SU-DHL-6 (cell line): ENCODE data around the gene CRISP3.

Experiments
- H2AFZ ChIP-seq: fragments of 200-600 bp; sonication (generic); 2 replicates; pipeline ENCODE4 v1.6.1; 2014; ENCODE audit warnings: low read depth, mild to moderate bottlenecking, moderate library complexity, mixed read lengths, antibody characterized with exemption, low read length; ENCODE audit not compliant: severe bottlenecking
- H3F3A ChIP-seq: fragments of 200-600 bp; shearing (Covaris generic); 2 replicates; pipeline ENCODE4 v1.6.0; 2016; ENCODE audit warnings: antibody characterized with exemption, mild to moderate bottlenecking; ENCODE audit not compliant: insufficient read depth
- H3K27ac ChIP-seq: fragments of 200-600 bp; sonication (generic); 2 replicates; pipeline ENCODE4 v1.5.1; 2016; ENCODE audit warnings: low read depth, mild to moderate bottlenecking, low read length, moderate library complexity, mixed read lengths
- H3K27me3 ChIP-seq: fragments of 200-600 bp; sonication (generic), shearing (Covaris generic); 2 replicates; pipeline ENCODE4 v1.6.0; 2014; ENCODE audit warnings: mild to moderate bottlenecking, low read length
- H3K36me3 ChIP-seq: fragments of 200-600 bp; sonication (generic); 2 replicates; pipeline ENCODE4 v1.6.1; 2014; ENCODE audit warnings: mild to moderate bottlenecking, low read length, mixed read lengths
- H3K4me2 ChIP-seq: fragments of 300-600, 200-600 bp; shearing (Covaris generic), sonication (generic); 2 replicates; pipeline ENCODE4 v1.6.0; 2014; ENCODE audit warnings: low read length, low read depth, mild to moderate bottlenecking; ENCODE audit not compliant: poor library complexity, severe bottlenecking
- H3K4me3 ChIP-seq: fragments of 200-600 bp; sonication (generic); 2 replicates; pipeline ENCODE4 v1.5.1; 2014; ENCODE audit warnings: antibody characterized with exemption, low read length, mild to moderate bottlenecking, mixed read lengths; ENCODE audit not compliant: insufficient read depth, poor library complexity, severe bottlenecking
- H3K79me2 ChIP-seq: fragments of 200-600 bp; sonication (generic); 2 replicates; pipeline ENCODE4 v1.6.1; 2014; ENCODE audit warnings: mild to moderate bottlenecking, low read length, moderate library complexity; ENCODE audit not compliant: insufficient read depth
- H3K9ac ChIP-seq: fragments of 200-600 bp; sonication (generic); 2 replicates; pipeline ENCODE4 v1.7.0; 2014; ENCODE audit warnings: mild to moderate bottlenecking, low read length
- H3K9me2 ChIP-seq: fragments of 200-600 bp; sonication (generic); replicated peaks from 2 replicates; pipeline ENCODE4 v1.6.1; 2014; ENCODE audit warnings: low read length; ENCODE audit not compliant: insufficient read depth
- H3K9me3 ChIP-seq: fragments of 200-600 bp; sonication (generic); 2 replicates; pipeline ENCODE4 v1.6.1; 2014; ENCODE audit warnings: low read length, mixed read lengths; ENCODE audit not compliant: insufficient read depth
- H4K20me1 ChIP-seq: fragments of 200-600 bp; sonication (generic); 2 replicates; pipeline ENCODE4 v1.6.1; 2014; ENCODE audit warnings: low read depth, mild to moderate bottlenecking, antibody characterized with exemption, low read length, moderate library complexity, mixed read lengths
- EZH2phosphoT487 ChIP-seq: fragments of 200-600 bp; sonication (generic), shearing (Covaris generic); conservative IDR thresholded peaks from 2 replicates; pipeline ENCODE4 v1.6.1; 2018; ENCODE audit warnings: mild to moderate bottlenecking, antibody characterized with exemption, low read length, moderate library complexity, mixed read lengths
- TF ChIP-seq, protein P1 (sequence below): fragments of 200-600 bp; sonication (generic); IDR thresholded peaks from one replicate; pipeline ENCODE4 v1.5.1; 2017; ENCODE audit warnings: antibody characterized with exemption, mild to moderate bottlenecking, low read length, moderate library complexity; ENCODE audit not compliant: insufficient read depth, poor library complexity, severe bottlenecking

CRISP3 gene

DNA sequence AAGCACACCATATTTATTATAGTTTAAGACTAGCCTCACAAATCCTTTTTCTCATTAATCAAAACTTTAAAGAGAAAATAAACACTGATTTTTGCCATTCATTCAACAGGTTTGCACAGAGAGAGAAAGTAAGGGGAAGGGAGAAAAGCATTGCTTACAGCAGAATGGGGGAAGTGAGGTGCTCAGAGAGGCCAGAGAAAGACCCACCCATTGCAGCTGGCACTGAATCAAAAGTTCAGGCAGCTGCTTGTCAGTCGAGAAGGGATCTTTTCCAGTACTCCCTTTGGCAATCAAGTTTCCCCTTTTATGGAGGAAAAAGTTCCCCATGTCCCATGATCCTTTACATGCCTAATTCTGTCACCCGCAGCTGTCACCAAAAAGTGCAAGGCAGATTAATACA is 22.9 kb downstream of the CRISP3 start:
- Histone ChIP-seq H3K9me2 (no peaks in the 10 kb centered on the region), H3K4me2 (no peak overlapping the region), H2AFZ (no peak overlapping the region), H3K4me3 (no peak overlapping the region), H3K27me3 (0 out of 2 replicates have a peak, but pooled peaks cover 3% of the 10 kb centered on the region), H3K27ac (no peak overlapping the region), H3F3A (no peaks in the 10 kb centered on the region), H3K9me3 (peaks cover 10% of the 10 kb centered on the region; the same call in 1 of the 2 replicates), H3K36me3 (no peaks in the 10 kb centered on the region), H3K79me2 (no peaks in the 10 kb centered on the region), H4K20me1 (no peaks in the 10 kb centered on the region), H3K9ac (no peak overlapping the region)
- TF ChIP-seq, protein P1, sequence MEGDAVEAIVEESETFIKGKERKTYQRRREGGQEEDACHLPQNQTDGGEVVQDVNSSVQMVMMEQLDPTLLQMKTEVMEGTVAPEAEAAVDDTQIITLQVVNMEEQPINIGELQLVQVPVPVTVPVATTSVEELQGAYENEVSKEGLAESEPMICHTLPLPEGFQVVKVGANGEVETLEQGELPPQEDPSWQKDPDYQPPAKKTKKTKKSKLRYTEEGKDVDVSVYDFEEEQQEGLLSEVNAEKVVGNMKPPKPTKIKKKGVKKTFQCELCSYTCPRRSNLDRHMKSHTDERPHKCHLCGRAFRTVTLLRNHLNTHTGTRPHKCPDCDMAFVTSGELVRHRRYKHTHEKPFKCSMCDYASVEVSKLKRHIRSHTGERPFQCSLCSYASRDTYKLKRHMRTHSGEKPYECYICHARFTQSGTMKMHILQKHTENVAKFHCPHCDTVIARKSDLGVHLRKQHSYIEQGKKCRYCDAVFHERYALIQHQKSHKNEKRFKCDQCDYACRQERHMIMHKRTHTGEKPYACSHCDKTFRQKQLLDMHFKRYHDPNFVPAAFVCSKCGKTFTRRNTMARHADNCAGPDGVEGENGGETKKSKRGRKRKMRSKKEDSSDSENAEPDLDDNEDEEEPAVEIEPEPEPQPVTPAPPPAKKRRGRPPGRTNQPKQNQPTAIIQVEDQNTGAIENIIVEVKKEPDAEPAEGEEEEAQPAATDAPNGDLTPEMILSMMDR, result no peak
- no peak for TF ChIP-seq EZH2phosphoT487

DNA sequence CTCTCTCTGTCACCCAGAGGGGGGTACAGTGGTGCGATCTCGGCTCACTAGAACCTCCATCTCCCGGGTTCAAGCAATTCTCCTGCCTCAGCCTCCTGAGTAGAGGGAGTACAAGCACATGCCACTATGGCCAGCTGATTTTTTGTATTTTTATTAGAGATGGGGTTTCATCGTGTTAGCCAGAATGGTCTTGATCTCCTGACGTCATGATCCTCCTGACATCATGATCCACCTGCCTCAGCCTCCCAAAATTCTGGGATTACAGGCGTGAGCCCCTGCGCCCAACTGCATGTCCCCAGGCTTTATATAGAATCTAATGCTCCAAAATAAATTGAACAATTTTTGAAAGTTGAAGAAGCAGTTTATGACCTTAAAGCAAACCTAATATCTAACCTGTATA is 23.8 kb downstream of the CRISP3 start:
- no peaks in the 10 kb centered on the region for H3F3A ChIP-seq
- H3K9ac ChIP-seq, result no peak overlapping the region
- H4K20me1 ChIP-seq, result no peaks in the 10 kb centered on the region
- no peak overlapping the region for H2AFZ ChIP-seq
- no peak overlapping the region for H3K4me3 ChIP-seq
- no peak for TF ChIP-seq EZH2phosphoT487
- TF ChIP-seq, protein P1, result no peak
- peaks cover 10% of the 10 kb centered on the region; the same call in 1 of the 2 replicates for H3K9me3 ChIP-seq
- no peak overlapping the region for H3K4me2 ChIP-seq
- H3K27ac ChIP-seq, result no peak overlapping the region
- H3K79me2 ChIP-seq, result no peaks in the 10 kb centered on the region
- H3K27me3 ChIP-seq, result no peaks in the 10 kb centered on the region
- no peaks in the 10 kb centered on the region for H3K36me3 ChIP-seq
- no peaks in the 10 kb centered on the region for H3K9me2 ChIP-seq

DNA sequence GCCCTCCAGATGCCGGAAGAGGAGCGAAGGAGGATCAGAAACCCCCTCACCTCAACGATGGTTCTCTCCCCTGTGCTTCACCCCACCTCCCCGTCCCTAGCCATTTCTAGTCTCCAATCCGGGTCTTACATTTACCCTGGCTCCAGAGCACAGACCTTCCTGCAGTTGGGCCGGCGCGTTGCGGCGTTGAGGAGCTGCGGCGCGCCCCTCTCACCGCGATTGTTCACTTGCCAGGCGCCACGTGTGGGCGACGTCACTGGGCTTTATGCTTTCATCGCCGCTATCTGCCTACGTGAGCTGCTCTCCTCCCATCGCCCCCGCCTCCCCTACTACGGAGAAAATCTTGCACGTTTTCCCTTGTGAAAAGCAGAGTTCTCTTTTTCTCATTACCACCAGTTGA is 30.8 kb downstream of the CRISP3 start, which contains the start of gene CRISP2:
Gene CRISP2 (minus strand): TSS at position 198 of the 400 bp plus-strand sequence. CDS start 4,347 bp downstream, outside the sequence.
- H3K4me3 ChIP-seq, result no peak within 1 kb of the TSS
- no peaks in the 10 kb centered on the region for H3F3A ChIP-seq
- H3K9ac ChIP-seq, result no peak within 1 kb of the TSS
- H4K20me1 ChIP-seq, result no peaks in the 10 kb centered on the region
- no peak within 1 kb of the TSS for H2AFZ ChIP-seq
- H3K27ac ChIP-seq, result no peak within 1 kb of the TSS
- no peaks in the 10 kb centered on the region for H3K79me2 ChIP-seq
- H3K27me3 ChIP-seq, result no peaks in the 10 kb centered on the region
- no peaks in the 10 kb centered on the region for H3K36me3 ChIP-seq
- H3K4me2 ChIP-seq, result no peak within 1 kb of the TSS
- TF ChIP-seq, protein P1, result no peak
- no peak for TF ChIP-seq EZH2phosphoT487
- no peaks in the 10 kb centered on the region; the same call in 1 of the 2 replicates for H3K9me2 ChIP-seq
- peaks cover 2% of the 10 kb centered on the region; the same call in 1 of the 2 replicates for H3K9me3 ChIP-seq
